H9 (cell line): Measurements from ENCODE around the gene PLA2G12B. TPM values are rescaled to one million over a fixed set of nuclear protein-coding genes. Genes with fewer than 3 reads are reported as not detected.
A peak's percentile ranks its signal among the peaks of the same experiment; 100 is the strongest.

Source experiments
- DNase-seq: peaks from one replicate; pipeline ENCODE4 v3.0.0-alpha.2; 2017
- H2AFZ ChIP-seq: one replicate; pipeline ENCODE4 v1.6.1; 2013; ENCODE audit warnings: mild to moderate bottlenecking, low read length, control low read depth, moderate library complexity
- H2AK5ac ChIP-seq: 2 replicates; pipeline ENCODE4 v1.6.1; 2013; ENCODE audit warnings: low read length, control low read depth, mixed read lengths; ENCODE audit not compliant: insufficient read length
- H2BK120ac ChIP-seq: one replicate; pipeline ENCODE4 v1.6.1; 2013; ENCODE audit warnings: low read depth, mild to moderate bottlenecking, low read length, control low read depth, inconsistent platforms; ENCODE audit not compliant: poor library complexity, severe bottlenecking
- H2BK12ac ChIP-seq: 2 replicates; pipeline ENCODE4 v1.6.1; 2013; ENCODE audit warnings: low read length, control low read depth, mixed read lengths, low read depth; ENCODE audit not compliant: insufficient read length
- H2BK15ac ChIP-seq: 2 replicates; pipeline ENCODE4 v1.6.1; 2013; ENCODE audit warnings: low read depth, low read length, control low read depth
- H2BK20ac ChIP-seq: one replicate; pipeline ENCODE4 v1.6.1; 2013; ENCODE audit warnings: low read depth, mild to moderate bottlenecking, low read length, control low read depth, inconsistent platforms; ENCODE audit not compliant: poor library complexity, severe bottlenecking
- H2BK5ac ChIP-seq: 2 replicates; pipeline ENCODE4 v1.6.1; 2013; ENCODE audit warnings: low read length, control low read depth, mixed read lengths; ENCODE audit not compliant: insufficient read length
- H3K14ac ChIP-seq: 2 replicates; pipeline ENCODE4 v1.6.1; 2013; ENCODE audit warnings: low read length, control low read depth; ENCODE audit not compliant: insufficient read depth
- H3K18ac ChIP-seq: 2 replicates; pipeline ENCODE4 v1.6.1; 2013; ENCODE audit warnings: low read depth, mild to moderate bottlenecking, mixed read lengths, low read length, control low read depth; ENCODE audit not compliant: insufficient read length
- H3K23ac ChIP-seq: 2 replicates; pipeline ENCODE4 v1.6.1; 2013; ENCODE audit warnings: low read length, control low read depth, mixed read lengths, low read depth; ENCODE audit not compliant: insufficient read length
- H3K23me2 ChIP-seq: 2 replicates; pipeline ENCODE4 v1.6.1; 2013; ENCODE audit warnings: low read depth, mild to moderate bottlenecking, mixed read lengths, low read length, control low read depth; ENCODE audit not compliant: insufficient read length, poor library complexity, severe bottlenecking
- H3K27ac ChIP-seq: 2 replicates; pipeline ENCODE4 v1.5.1; 2013; ENCODE audit warnings: low read length, control low read depth, mixed read lengths, low read depth; ENCODE audit not compliant: insufficient read length
- H3K27me3 ChIP-seq: 2 replicates; pipeline ENCODE4 v1.6.1; 2013; ENCODE audit warnings: low read length, control low read depth, inconsistent platforms; ENCODE audit not compliant: insufficient read depth
- H3K4ac ChIP-seq: 2 replicates; pipeline ENCODE4 v1.6.1; 2013; ENCODE audit warnings: low read depth, mild to moderate bottlenecking, control low read depth, inconsistent platforms, low read length, moderate library complexity
- H3K4me1 ChIP-seq: 2 replicates; pipeline ENCODE4 v1.6.1; 2013; ENCODE audit warnings: low read length, control low read depth, inconsistent platforms; ENCODE audit not compliant: insufficient read depth
- H3K4me2 ChIP-seq: 2 replicates; pipeline ENCODE4 v1.6.1; 2013; ENCODE audit warnings: low read length, control low read depth, mixed read lengths; ENCODE audit not compliant: insufficient read length, insufficient read depth
- H3K56ac ChIP-seq: 2 replicates; pipeline ENCODE4 v1.6.1; 2013; ENCODE audit warnings: low read depth, mild to moderate bottlenecking, mixed read lengths, low read length, control low read depth; ENCODE audit not compliant: insufficient read length
- H3K79me1 ChIP-seq: 2 replicates; pipeline ENCODE4 v1.6.1; 2013; ENCODE audit warnings: low read depth, mild to moderate bottlenecking, moderate library complexity, low read length, control low read depth, inconsistent platforms; ENCODE audit not compliant: insufficient read depth, poor library complexity, severe bottlenecking
- H3K79me2 ChIP-seq: 2 replicates; pipeline ENCODE4 v1.6.1; 2013; ENCODE audit warnings: low read length, control low read depth, inconsistent platforms; ENCODE audit not compliant: insufficient read depth
- H3K9ac ChIP-seq: 2 replicates; pipeline ENCODE4 v1.6.1; 2013; ENCODE audit warnings: low read length, control low read depth, mixed read lengths; ENCODE audit not compliant: insufficient read length; ENCODE audit errors: extremely low read depth
- H3K9me3 ChIP-seq: one replicate; pipeline ENCODE4 v1.6.1; 2013; ENCODE audit warnings: low read depth, low read length, inconsistent platforms; ENCODE audit not compliant: control insufficient read depth
- H3T11ph ChIP-seq: one replicate; pipeline ENCODE4 v1.6.1; 2013; ENCODE audit warnings: mild to moderate bottlenecking, low read length, control low read depth, inconsistent platforms
- H4K20me1 ChIP-seq: one replicate; pipeline ENCODE4 v1.6.1; 2013; ENCODE audit not compliant: control insufficient read depth, insufficient read length, insufficient read depth
- H4K5ac ChIP-seq: 2 replicates; pipeline ENCODE4 v1.6.1; 2013; ENCODE audit warnings: low read depth, mild to moderate bottlenecking, mixed read lengths, low read length, control low read depth; ENCODE audit not compliant: insufficient read length
- H4K8ac ChIP-seq: replicated peaks from 2 replicates; pipeline ENCODE4 v1.6.1; 2013; ENCODE audit warnings: low read length, control low read depth, mixed read lengths, low read depth; ENCODE audit not compliant: insufficient read length
- H4K91ac ChIP-seq: 2 replicates; pipeline ENCODE4 v1.6.1; 2013; ENCODE audit warnings: low read depth, mild to moderate bottlenecking, moderate library complexity, mixed read lengths, low read length, control low read depth; ENCODE audit not compliant: insufficient read length
- H3K27ac Mint-ChIP-seq, 3 experiments: 2 replicates in 2 of 3; 3 replicates in 1 of 3; pipeline ENCODE4 v1.8.0; 2020 to 2021; ENCODE audit warnings: mixed read lengths in 3 of 3, mild to moderate bottlenecking in 1 of 3, moderate library complexity in 1 of 3
- H3K27me3 Mint-ChIP-seq: 2 replicates; pipeline ENCODE4 v1.8.0; 2021; ENCODE audit warnings: low read depth, mild to moderate bottlenecking, moderate library complexity, mixed read lengths
- H3K36me3 Mint-ChIP-seq, 3 experiments: 2 replicates in 2 of 3; 3 replicates in 1 of 3; pipeline ENCODE4 v1.8.0; 2020 to 2021; ENCODE audit warnings: low read depth in 3 of 3, mixed read lengths in 3 of 3; ENCODE audit not compliant: insufficient read depth in 1 of 3
- H3K4me1 Mint-ChIP-seq, 2 experiments: 2 replicates each; pipeline ENCODE4 v1.8.0; 2020; ENCODE audit warnings: mixed read lengths in 2 of 2
- H3K4me3 Mint-ChIP-seq, 2 experiments: 2 replicates in 1 of 2; 3 replicates in 1 of 2; pipeline ENCODE4 v1.8.0; 2020 to 2021; ENCODE audit warnings: mild to moderate bottlenecking in 2 of 2, mixed read lengths in 2 of 2, moderate library complexity in 1 of 2
- H3K9me3 Mint-ChIP-seq, 2 experiments: 2 replicates in 1 of 2; 3 replicates in 1 of 2; pipeline ENCODE4 v1.8.0; 2020; ENCODE audit warnings: mild to moderate bottlenecking in 2 of 2, mixed read lengths in 2 of 2, moderate library complexity in 1 of 2
- WGBS: extraction: QIAGEN DNeasy Blood & Tissue Kit; methylation state at CpG from one replicate; pipeline ENCODE4 v1.1.7; 2013; ENCODE audit warnings: missing lambda C conversion rate, low lambda C conversion rate, mixed read lengths; ENCODE audit not compliant: insufficient read length; ENCODE audit errors: extremely low coverage; 5-methylcytosine and 5-hydroxymethylcytosine counted together
- total RNA-seq: library from RNA; stranded (reverse); gene quantifications from 2 replicates; pipeline ENCODE4 v1.2.1, GENCODE V29; 2021
- TF ChIP-seq, protein P1 (sequence below): fragments of 200-600 bp; sonication (generic); conservative IDR thresholded peaks from 3 replicates; pipeline ENCODE4 v1.8.0; 2021; ENCODE audit warnings: antibody characterized with exemption, mild to moderate bottlenecking

Gene PLA2G12B
- total RNA-seq, 1 experiment from 2014 or later: not detected

DNA sequence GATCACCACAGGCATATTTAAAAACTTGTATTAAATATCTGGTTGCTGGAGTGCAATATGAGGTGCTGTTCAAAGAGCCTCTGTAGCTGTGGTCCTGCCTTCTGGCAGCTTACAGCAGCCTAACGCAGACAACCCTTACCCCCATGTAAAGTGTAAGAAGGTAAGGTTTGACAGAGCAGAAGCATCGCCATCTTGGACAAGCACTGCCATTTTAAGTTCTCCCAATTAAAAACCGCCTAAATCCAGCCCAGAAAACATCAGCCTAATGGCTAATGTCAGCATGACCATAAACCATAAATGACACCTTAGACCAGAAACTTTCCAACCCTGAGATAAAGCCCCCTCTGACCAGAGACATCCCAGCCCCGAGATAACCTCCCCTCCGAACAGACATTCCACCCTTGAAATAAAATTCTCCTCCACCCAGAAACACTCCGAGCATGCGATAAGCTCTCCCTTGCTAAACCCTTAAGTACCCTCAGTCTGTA lies 66.4 kb downstream of the PLA2G12B start:
- Histone ChIP-seq H2BK12ac (no peak overlapping the region), H3K56ac (no peak overlapping the region), H4K8ac (no peak overlapping the region), H3K4ac (no peak overlapping the region), H3K18ac (no peak overlapping the region), H2BK5ac (no peak overlapping the region), H2BK15ac (no peak overlapping the region), H3K79me1 (no peaks in the 10 kb centered on the region), H3K9ac (no peak overlapping the region), H3K4me2 (no peak overlapping the region), H3K23ac (no peak overlapping the region), H2BK20ac (no peak overlapping the region), H4K20me1 (no peaks in the 10 kb centered on the region), H3K27me3 (no peaks in the 10 kb centered on the region), H2AK5ac (no peak overlapping the region), H3K79me2 (no peaks in the 10 kb centered on the region), H4K91ac (no peak overlapping the region), H4K5ac (no peak overlapping the region), H3K4me1 (peaks cover 12% of the 10 kb centered on the region; the same call in 1 of the 2 replicates), H2AFZ (no peak overlapping the region), H3K14ac (no peak overlapping the region), H3K9me3 (no peaks in the 10 kb centered on the region), H3K23me2 (no peaks in the 10 kb centered on the region), H2BK120ac (no peak overlapping the region), H3T11ph (no peak overlapping the region), H3K27ac (no peak overlapping the region)
- peaks cover 16 to 39% (median 21%) of the 10 kb centered on the region in 3 experiments for H3K36me3 Mint-ChIP-seq
- no peak for DNase-seq
- peaks cover 35 to 38% of the 10 kb centered on the region in 2 experiments for H3K4me1 Mint-ChIP-seq
- H3K27me3 Mint-ChIP-seq: no peaks in the 10 kb centered on the region; the same call in 1 of the 2 replicates
- WGBS: no CpG with 5 or more reads among the region's 7 CpGs
- no peak overlapping the region for H3K4me3 Mint-ChIP-seq
- H3K27ac Mint-ChIP-seq: peak overlapping the region in 2 of 3 experiments; percentile 15 to 33; a peak in 5 of 7 replicates
- H3K9me3 Mint-ChIP-seq: no peaks in the 10 kb centered on the region
- TF ChIP-seq, protein P1, sequence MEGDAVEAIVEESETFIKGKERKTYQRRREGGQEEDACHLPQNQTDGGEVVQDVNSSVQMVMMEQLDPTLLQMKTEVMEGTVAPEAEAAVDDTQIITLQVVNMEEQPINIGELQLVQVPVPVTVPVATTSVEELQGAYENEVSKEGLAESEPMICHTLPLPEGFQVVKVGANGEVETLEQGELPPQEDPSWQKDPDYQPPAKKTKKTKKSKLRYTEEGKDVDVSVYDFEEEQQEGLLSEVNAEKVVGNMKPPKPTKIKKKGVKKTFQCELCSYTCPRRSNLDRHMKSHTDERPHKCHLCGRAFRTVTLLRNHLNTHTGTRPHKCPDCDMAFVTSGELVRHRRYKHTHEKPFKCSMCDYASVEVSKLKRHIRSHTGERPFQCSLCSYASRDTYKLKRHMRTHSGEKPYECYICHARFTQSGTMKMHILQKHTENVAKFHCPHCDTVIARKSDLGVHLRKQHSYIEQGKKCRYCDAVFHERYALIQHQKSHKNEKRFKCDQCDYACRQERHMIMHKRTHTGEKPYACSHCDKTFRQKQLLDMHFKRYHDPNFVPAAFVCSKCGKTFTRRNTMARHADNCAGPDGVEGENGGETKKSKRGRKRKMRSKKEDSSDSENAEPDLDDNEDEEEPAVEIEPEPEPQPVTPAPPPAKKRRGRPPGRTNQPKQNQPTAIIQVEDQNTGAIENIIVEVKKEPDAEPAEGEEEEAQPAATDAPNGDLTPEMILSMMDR: no peak
